ENCODE measurements around the gene GMPR2. TPM values are rescaled to one million over a fixed set of nuclear protein-coding genes. Genes with fewer than 3 reads are reported as not detected.

Gene GMPR2
- total and polyA plus RNA-seq, 2 of the 13 experiments (the other 11 are each of a cell fraction or from before 2014, with no cell fraction given), result 210 to 273 TPM

DNA sequence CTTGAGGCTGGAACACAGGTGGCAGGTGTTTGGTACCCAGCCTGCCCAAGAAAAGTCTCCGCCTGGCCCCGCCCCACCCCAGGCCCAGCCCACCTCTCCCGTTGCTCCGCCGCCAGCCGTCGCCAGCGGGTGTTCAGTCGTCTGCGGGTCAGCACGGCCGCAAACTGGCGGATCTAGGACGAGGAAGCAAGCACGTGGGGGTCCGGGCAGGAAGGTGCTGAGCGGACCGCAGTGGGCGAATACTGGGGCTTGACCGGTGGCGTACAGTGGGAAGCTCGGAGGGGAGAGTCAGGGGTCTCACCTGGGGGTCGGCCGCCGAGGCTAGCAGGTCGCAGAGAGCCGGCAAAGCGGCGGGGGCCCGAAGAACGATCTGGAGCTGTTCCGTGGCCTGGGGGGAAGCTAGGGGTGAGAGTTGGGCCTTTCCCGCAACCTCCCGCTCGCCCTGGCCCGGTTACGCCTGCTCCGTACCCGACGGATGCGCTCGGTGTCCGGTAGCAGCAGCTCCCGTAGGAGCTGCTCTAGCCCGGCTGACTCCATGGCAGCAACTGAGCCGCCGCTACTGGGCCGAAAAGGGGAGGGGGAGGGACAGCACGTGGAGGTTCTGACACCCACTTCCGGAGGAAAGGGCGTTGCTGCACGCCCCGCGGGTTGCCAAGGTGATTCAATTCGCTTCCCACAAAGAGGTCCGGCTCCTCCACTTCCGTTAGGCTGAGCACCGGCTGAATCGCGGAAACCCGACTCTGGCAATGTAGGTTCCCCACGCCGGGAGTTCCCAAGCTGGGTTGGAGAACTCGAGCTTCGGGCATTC is 44.3 kb upstream of the GMPR2 start, which contains the start of gene IPO4 (continued):
- TF ChIP-seq, protein P1, sequence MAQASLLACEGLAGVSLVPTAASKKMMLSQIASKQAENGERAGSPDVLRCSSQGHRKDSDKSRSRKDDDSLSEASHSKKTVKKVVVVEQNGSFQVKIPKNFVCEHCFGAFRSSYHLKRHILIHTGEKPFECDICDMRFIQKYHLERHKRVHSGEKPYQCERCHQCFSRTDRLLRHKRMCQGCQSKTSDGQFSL (CRISPR knock-in tag; IDR thresholded peaks at IDR 0.05), result peak; percentile 84
- peak; percentile 100 for TF ChIP-seq MYC (CRISPR knock-in tag; IDR thresholded peaks at IDR 0.05; ENCODE audit: borderline replicate concordance)
- TF ChIP-seq ZNF670 (CRISPR knock-in tag; IDR thresholded peaks at IDR 0.05; ENCODE audit: borderline replicate concordance), result no peak
- TF ChIP-seq, protein P2, sequence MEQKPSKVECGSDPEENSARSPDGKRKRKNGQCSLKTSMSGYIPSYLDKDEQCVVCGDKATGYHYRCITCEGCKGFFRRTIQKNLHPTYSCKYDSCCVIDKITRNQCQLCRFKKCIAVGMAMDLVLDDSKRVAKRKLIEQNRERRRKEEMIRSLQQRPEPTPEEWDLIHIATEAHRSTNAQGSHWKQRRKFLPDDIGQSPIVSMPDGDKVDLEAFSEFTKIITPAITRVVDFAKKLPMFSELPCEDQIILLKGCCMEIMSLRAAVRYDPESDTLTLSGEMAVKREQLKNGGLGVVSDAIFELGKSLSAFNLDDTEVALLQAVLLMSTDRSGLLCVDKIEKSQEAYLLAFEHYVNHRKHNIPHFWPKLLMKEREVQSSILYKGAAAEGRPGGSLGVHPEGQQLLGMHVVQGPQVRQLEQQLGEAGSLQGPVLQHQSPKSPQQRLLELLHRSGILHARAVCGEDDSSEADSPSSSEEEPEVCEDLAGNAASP (CRISPR knock-in tag; IDR thresholded peaks at IDR 0.05; ENCODE audit: borderline replicate concordance), result peak; percentile 93; the same call in 1 of the 2 replicates
- TF ChIP-seq, protein P3, sequence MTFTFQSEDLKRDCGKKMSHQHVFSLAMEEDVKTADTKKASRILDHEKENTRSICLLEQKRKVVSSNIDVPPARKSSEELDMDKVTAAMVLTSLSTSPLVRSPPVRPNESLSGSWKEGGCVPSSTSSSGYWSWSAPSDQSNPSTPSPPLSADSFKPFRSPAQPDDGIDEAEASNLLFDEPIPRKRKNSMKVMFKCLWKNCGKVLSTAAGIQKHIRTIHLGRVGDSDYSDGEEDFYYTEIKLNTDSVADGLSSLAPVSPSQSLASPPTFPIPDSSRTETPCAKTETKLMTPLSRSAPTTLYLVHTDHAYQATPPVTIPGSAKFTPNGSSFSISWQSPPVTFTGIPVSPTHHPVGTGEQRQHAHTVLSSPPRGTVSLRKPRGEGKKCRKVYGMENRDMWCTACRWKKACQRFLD (CRISPR knock-in tag; IDR thresholded peaks at IDR 0.05; ENCODE audit: borderline replicate concordance), result peak; percentile 99
- TF ChIP-seq RARG (CRISPR knock-in tag; IDR thresholded peaks at IDR 0.05; ENCODE audit: low read depth), result peak; percentile 29; the same call in 1 of the 2 replicates
- no peak for TF ChIP-seq NONO (IDR thresholded peaks at IDR 0.05)
- no peak for TF ChIP-seq NONO (CRISPR knock-in tag; conservative IDR thresholded peaks at IDR 0.05)
- TF ChIP-seq, protein P4, sequence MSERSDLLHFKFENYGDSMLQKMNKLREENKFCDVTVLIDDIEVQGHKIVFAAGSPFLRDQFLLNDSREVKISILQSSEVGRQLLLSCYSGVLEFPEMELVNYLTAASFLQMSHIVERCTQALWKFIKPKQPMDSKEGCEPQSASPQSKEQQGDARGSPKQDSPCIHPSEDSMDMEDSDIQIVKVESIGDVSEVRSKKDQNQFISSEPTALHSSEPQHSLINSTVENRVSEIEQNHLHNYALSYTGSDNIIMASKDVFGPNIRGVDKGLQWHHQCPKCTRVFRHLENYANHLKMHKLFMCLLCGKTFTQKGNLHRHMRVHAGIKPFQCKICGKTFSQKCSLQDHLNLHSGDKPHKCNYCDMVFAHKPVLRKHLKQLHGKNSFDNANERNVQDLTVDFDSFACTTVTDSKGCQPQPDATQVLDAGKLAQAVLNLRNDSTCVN (CRISPR knock-in tag; IDR thresholded peaks at IDR 0.05; ENCODE audit: borderline replicate concordance), result peak; percentile 84; the same call in 1 of the 2 replicates
- TF ChIP-seq MTF1 (CRISPR knock-in tag; IDR thresholded peaks at IDR 0.05), result 0 out of 2 replicates have a peak, but pooled peaks have one; percentile 71
- peak; percentile 96 for TF ChIP-seq ZSCAN20 (CRISPR knock-in tag; IDR thresholded peaks at IDR 0.05; ENCODE audit: borderline replicate concordance)
- TF ChIP-seq JARID2 (CRISPR knock-in tag; IDR thresholded peaks at IDR 0.05; ENCODE audit: insufficient replicate concordance), result no peak
- TF ChIP-seq, protein P5, sequence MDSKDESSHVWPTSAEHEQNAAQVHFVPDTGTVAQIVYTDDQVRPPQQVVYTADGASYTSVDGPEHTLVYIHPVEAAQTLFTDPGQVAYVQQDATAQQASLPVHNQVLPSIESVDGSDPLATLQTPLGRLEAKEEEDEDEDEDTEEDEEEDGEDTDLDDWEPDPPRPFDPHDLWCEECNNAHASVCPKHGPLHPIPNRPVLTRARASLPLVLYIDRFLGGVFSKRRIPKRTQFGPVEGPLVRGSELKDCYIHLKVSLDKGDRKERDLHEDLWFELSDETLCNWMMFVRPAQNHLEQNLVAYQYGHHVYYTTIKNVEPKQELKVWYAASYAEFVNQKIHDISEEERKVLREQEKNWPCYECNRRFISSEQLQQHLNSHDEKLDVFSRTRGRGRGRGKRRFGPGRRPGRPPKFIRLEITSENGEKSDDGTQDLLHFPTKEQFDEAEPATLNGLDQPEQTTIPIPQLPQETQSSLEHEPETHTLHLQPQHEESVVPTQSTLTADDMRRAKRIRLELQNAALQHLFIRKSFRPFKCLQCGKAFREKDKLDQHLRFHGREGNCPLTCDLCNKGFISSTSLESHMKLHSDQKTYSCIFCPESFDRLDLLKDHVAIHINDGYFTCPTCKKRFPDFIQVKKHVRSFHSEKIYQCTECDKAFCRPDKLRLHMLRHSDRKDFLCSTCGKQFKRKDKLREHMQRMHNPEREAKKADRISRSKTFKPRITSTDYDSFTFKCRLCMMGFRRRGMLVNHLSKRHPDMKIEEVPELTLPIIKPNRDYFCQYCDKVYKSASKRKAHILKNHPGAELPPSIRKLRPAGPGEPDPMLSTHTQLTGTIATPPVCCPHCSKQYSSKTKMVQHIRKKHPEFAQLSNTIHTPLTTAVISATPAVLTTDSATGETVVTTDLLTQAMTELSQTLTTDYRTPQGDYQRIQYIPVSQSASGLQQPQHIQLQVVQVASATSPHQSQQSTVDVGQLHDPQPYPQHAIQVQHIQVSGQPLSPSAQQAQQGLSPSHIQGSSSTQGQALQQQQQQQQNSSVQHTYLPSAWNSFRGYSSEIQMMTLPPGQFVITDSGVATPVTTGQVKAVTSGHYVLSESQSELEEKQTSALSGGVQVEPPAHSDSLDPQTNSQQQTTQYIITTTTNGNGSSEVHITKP (CRISPR knock-in tag; IDR thresholded peaks at IDR 0.05; ENCODE audit: low read depth), result peak; percentile 92
- peak; percentile 98 for TF ChIP-seq ZNF550 (CRISPR knock-in tag; IDR thresholded peaks at IDR 0.05; ENCODE audit: borderline replicate concordance)
- TF ChIP-seq MED1 (CRISPR knock-in tag; IDR thresholded peaks at IDR 0.05), result peak; percentile 97
- TF ChIP-seq, protein P6, sequence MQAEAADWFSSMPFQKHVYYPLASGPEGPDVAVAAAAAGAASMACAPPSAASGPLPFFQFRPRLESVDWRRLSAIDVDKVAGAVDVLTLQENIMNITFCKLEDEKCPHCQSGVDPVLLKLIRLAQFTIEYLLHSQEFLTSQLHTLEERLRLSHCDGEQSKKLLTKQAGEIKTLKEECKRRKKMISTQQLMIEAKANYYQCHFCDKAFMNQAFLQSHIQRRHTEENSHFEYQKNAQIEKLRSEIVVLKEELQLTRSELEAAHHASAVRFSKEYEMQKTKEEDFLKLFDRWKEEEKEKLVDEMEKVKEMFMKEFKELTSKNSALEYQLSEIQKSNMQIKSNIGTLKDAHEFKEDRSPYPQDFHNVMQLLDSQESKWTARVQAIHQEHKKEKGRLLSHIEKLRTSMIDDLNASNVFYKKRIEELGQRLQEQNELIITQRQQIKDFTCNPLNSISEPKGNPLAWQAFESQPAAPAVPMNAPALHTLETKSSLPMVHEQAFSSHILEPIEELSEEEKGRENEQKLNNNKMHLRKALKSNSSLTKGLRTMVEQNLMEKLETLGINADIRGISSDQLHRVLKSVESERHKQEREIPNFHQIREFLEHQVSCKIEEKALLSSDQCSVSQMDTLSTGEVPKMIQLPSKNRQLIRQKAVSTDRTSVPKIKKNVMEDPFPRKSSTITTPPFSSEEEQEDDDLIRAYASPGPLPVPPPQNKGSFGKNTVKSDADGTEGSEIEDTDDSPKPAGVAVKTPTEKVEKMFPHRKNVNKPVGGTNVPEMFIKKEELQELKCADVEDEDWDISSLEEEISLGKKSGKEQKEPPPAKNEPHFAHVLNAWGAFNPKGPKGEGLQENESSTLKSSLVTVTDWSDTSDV (CRISPR knock-in tag; IDR thresholded peaks at IDR 0.05), result peak; percentile 98; the same call in 1 of the 2 replicates
